GM12874 (cell line): ENCODE results near the gene LBH.

Experiments
- TF ChIP-seq, protein P1 (sequence below): IDR thresholded peaks from 2 replicates; pipeline ENCODE4 v1.5.1; 2011; ENCODE audit warnings: low read depth, mild to moderate bottlenecking, control low read depth, low read length, moderate library complexity; ENCODE audit not compliant: insufficient read depth

Gene LBH

DNA sequence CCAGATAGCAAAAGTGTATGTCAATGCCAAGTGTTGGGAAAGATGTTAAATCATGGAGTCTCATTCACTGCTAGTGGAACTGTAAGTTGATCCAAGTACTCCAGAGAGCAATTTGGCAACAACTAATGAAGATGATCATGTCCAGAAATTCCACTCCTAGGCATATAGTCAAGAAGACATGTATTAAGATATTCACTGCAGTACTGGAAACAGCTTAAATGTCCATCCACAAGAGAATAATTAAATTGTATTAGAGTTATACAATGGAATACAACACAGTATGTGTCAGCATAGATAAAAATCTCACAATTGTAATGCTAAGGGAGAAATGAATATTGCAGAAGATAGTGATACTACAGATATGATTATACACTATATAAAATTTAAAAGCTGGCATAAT is 15.2 kb upstream of the LBH start:
- TF ChIP-seq, protein P1, sequence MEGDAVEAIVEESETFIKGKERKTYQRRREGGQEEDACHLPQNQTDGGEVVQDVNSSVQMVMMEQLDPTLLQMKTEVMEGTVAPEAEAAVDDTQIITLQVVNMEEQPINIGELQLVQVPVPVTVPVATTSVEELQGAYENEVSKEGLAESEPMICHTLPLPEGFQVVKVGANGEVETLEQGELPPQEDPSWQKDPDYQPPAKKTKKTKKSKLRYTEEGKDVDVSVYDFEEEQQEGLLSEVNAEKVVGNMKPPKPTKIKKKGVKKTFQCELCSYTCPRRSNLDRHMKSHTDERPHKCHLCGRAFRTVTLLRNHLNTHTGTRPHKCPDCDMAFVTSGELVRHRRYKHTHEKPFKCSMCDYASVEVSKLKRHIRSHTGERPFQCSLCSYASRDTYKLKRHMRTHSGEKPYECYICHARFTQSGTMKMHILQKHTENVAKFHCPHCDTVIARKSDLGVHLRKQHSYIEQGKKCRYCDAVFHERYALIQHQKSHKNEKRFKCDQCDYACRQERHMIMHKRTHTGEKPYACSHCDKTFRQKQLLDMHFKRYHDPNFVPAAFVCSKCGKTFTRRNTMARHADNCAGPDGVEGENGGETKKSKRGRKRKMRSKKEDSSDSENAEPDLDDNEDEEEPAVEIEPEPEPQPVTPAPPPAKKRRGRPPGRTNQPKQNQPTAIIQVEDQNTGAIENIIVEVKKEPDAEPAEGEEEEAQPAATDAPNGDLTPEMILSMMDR, result no peak

DNA sequence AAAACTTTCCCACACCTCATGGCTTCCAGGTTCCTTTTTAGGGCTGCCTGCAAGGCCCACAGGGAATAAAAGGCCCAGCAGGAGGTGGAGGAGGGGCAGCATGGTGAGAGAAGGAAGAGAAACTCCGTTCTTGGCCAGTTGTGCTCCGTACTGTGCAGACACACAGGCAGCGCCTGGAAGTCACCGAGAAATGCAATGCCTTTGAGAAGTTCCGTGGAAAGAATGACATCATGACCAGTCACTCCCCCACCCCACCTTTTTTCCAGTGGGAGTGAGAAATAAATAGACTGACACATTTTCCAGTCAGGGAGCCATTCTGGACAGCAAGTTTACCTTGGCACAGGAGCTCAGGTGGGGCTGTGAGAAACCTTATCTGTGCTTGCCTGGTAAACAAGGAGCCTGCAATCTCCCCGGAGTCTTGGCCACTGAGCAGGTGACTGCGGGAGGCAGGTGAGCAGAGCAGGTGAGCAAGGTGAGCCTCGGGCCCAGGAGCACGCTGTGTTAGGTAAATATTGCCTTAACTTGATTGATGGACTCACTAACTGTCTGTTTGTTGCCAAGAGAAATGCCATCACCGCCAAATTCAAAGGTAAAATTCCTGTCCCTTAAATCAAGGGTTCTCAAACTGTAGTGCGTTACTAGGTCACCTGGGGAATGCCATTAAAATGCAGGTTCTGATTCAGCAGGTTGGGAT is 13.5 kb upstream of the LBH start:
- TF ChIP-seq, protein P1, result no peak

DNA sequence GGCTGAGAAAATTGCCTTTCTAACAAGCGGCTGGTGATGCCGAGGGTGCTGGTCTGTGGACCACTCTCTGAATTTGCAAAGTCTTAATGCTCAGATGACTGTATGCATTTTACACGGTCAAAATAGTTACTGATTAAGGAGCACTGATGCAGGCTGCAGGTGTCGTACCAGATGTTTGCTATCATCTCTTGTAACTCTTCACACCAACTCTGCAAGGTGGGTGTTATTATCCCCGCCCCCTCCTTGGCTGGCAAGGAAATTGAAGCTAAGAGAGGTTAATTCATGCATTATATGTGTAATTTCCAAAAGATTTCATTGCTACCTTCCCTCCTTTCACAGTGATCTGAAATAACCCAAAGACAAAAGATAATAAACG is 13.0 kb upstream of the LBH start:
- TF ChIP-seq, protein P1, result no peak

DNA sequence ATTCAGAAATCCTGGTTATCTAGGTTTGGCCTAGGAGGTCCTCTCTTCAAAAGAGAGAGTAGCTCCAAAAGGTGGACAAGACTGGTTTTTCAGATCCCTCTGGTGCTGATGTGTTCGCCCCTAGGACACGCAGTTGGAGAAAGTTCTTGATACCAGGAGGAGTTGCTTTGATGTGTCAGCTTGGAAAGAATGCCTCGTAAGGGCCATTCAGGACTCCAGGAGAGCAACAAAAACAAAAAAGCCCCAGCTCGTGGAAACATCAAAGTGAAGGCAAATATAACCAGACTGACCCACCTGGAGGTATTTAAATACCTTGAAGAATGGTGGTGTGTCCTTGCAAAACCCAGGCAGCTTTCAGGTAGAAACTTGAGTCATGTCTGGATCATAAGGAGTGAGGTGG is 12.5 kb upstream of the LBH start:
- TF ChIP-seq, protein P1, result no peak

DNA sequence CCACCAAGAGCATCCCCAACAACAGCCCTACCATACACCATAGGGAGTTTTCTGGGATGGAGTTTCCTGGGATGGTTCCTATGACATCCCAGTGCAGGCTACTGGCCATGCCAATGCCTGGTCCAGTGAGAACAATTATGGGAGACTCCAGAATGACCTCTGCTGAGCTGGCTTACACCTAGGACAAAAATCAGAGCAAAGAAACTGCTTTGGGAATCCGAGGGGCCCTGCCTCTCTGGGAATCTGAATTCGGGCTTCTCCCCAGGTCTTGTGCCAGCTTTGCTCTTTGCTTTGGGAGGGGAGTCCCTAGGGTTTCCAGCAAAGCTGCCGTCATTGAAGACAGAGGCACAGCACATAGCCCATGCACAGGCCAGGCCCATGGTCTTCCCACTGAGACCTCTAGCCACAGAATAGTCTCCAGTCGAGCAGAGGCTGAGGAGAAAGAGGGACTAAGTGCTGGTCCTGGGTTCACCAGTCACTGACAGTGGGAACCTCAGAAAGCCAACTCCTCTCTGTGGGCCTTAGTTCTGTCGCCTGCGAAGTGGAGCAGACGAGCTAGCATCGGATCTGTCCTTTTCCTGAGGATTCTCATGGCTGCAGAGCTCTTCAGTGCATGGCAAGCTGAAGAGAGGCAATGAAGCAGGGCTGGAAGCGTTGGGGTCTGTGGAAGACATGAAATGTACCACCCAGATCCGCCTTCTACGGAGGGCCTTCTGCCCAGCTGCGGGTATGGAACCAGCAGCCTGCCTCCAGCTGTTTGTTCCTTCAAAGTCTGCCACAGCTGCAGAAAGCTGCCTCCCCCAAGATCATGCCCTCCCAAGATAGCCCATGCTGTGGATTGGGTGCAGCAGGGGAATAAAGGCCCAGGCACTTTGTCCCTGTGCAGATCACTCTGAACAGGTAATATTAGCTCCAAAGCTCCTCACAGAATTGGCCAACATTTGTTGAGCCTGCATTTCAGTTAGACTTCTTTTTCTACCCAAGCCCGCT is 11.2 kb upstream of the LBH start:
- TF ChIP-seq, protein P1, result no peak

DNA sequence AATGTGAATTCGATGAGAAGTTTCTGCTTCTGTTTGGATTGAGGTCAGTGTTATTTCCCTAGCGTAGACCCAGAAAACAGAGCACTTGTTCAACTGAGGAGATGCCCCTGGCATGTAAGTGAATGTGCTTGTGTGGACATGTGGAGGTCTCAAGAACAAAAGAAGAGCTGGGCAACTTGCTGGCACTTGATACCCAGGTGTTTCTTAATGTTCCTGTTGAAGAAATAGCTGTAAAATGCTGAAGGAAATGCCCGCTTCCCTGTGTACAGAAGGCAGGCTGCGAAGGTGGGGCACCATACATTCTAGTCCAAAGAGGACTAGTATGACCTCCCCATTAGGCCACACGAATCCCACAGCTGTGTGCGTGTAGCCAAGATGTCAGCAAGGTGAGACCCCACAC is 9.8 kb upstream of the LBH start:
- TF ChIP-seq, protein P1, result no peak

DNA sequence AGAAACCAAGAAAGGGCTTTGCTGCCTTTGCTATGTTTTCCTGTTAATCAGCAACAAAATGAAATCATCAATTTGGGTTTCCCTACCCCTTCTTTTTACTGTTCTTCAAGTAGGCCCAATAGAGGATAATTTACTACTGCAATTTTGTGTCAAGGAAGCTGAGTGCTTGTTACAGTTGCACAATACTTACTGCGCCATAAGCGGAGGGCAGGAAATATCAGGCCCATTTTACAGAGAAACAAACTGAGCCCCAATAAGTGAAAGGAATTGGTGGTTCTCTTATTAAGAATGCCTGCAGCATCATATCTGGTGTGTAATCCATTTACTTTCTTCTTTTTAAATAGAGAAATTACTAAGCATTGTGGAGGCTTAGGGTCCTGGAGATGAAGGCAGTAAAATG is 9.3 kb upstream of the LBH start:
- TF ChIP-seq, protein P1, result no peak
